Cerebellar cortex (tissue), 1 donor: ENCODE data around the gene PDGFB.

Experiments used
- DNase-seq: peaks from one replicate; pipeline ENCODE4 v3.0.0-alpha.2; 2015; ENCODE audit warnings: low spot score

Gene PDGFB

DNA sequence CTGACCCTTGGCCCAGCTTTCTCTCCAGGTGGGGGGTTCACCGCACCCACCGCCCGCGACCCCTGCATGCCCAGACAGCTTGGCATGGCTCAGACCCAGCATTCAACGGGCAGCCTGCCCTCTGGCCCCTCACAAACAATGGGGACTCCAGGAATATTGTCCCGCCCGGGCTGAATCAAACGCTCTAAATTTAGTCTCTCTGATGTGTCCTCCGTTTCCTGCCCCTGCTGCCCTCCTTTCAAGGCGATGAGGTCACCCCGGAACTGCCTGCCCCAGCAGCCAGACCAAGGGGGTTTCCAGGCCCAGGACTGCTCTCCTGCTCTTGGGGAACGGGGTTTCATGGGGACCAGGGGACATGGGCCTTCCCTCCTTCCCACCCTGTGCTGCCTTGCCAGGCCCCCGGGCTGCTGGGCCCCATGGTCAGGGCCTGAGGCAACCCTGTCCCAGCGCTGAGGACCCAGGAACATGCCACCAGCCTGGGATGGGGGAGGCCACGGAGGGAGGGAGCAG, 10.1 kb upstream of the PDGFB start:
- DNase-seq: no peak

DNA sequence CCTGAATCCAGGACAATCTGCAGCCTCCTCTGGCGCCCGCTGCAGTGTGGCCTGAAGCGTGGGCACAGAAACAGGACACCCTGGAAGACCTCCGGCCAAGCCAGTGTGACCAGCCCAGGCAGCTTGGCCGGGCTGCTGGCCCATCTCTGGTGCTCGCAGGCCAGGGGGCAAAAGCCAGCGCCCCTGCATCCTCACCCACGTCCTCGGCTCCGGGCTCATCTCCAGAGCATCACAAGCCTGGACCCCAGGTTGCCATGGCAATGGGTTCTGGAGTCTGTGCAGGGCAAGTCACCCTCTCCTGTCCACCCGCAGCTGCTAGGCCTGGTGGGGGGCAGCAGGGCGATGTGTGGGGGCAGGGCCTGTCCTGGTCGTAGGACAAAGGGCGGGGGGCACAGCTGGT, 9.3 kb upstream of the PDGFB start:
- no peak for DNase-seq

DNA sequence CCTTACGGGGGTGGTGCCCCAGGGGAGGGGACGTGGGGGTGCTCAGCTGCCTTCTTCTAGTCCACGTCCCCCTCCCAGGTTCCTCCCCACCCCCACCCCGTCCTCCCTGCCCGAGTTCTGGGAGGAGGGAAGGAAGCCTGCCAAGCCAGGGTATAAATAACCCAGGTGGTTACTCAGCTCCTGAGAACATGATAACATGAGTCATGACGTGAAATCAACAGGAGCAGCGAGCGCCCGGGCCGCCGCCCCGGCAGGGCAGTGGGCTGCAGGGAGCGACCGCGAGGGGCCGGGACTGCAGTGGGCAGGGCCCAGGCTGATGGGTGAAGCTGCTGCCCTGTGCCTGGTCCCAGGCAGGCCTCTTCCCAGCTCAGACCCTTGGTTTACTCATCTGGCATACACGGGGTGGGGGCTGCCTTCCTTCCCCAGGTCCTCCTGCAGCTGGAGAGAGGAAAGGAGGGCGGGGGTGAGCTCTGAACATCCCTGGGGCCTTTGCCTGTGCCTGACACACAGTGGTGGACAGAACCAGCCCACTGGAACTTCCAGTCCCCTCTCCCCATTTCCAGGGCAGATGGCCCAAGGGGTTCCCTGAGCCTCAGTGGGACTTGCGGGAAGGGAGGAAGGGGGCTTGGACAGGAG, 8.8 kb upstream of the PDGFB start:
- peak; percentile 83 for DNase-seq

- DNase-seq: no peak
Observed at GRCh38 chr22:39252461-39253434, 8.0 kb upstream of the PDGFB start.

GRCh38 chr22:39251762-39252460, 7.1 kb upstream of the PDGFB start:
- DNase-seq: no peak

GRCh38 chr22:39250838-39251237, 6.1 kb upstream of the PDGFB start:
- DNase-seq: no peak

DNA sequence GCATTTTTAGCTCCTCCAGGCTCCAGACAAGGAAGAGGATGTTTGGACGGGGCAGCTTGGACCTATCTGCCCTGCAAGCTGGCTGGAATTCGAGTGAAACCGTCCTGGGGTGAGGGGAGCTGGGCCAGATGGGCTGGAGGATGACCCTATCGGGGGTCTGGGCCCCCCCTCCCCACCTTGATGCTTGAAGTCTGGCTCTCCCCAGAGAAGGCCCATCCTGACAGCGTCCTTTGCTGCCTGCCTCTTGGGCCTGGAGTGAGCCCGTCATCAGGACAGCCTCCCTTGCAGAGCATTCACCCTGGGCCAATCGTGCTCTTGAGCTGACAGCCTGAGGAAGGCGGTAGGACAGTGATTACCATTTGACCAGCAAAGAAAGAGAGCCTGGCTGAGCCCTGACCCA, 5.3 kb upstream of the PDGFB start:
- peak; percentile 64 for DNase-seq

GRCh38 chr22:39249086-39249704, 4.4 kb upstream of the PDGFB start:
- no peak for DNase-seq

DNA sequence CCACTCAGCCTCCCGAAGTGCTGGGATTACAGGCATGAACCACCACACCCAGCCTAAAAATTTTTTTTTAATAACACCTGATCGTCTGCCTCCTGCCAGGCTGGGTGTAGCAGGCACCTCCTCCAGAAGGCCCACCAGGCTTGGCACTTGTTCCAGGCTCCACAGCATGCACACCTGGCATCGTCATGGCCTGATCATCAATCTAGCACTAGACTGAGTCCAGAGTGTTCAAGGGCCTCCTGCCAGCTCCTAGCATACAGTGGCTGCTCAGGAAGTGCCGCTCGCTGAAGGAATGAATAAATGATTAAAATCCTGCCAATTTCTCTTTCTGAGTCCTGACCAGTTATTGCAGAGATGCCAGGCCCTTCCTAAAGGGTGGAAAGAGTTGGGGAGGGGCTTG, 3.5 kb upstream of the PDGFB start:
- DNase-seq: no peak

GRCh38 chr22:39247361-39247760, 2.6 kb upstream of the PDGFB start:
- DNase-seq: no peak

DNA sequence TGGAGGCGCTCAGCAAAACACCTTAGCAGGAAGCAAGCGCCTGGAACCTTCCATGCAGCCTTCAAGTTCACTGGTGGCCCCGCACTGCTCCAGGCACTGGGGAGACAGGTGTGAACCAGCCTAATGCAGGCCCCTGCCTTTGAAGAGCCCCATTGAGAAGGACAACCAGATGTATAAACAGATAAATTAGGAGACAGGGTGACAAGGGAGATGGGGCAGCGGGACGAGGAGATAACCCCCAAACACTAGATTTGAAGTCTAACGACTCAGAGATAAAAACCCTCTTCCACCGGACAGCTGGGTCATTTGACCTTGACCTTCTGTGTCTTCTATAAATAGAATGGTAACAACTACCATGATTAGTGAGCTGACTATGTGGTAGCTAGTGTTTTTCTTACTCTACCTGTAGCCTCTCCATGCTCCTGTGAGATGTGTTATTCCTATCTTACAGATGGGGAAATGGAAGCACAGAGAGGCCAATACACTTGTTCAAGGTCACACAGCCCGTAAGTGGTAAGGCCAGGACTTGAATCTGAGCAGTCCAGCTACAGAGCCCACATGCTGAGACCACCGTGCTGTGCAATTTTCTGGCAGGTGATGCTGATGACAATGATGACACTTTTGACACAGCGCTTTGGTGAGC, 2.0 kb upstream of the PDGFB start:
- no peak for DNase-seq

DNA sequence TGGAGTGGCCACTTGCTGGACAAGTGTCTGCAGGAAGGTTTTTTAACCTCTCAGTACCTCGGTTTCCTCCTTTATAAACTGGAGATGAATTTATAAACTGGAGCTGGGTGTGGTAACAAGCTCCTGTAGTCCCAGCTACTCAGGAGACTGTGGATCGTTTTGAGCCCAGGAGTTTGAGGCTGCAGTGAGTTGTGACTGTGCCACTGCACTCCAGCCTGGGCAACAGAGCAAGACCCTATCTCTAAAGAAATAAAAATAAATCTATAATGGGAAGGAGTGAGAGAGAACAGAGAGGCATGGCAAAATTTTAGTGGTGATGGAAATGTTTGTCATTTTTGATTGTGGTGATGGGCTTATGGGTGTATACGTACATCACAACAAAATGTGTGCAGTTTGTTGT, 1.4 kb upstream of the PDGFB start:
- no peak for DNase-seq

DNA sequence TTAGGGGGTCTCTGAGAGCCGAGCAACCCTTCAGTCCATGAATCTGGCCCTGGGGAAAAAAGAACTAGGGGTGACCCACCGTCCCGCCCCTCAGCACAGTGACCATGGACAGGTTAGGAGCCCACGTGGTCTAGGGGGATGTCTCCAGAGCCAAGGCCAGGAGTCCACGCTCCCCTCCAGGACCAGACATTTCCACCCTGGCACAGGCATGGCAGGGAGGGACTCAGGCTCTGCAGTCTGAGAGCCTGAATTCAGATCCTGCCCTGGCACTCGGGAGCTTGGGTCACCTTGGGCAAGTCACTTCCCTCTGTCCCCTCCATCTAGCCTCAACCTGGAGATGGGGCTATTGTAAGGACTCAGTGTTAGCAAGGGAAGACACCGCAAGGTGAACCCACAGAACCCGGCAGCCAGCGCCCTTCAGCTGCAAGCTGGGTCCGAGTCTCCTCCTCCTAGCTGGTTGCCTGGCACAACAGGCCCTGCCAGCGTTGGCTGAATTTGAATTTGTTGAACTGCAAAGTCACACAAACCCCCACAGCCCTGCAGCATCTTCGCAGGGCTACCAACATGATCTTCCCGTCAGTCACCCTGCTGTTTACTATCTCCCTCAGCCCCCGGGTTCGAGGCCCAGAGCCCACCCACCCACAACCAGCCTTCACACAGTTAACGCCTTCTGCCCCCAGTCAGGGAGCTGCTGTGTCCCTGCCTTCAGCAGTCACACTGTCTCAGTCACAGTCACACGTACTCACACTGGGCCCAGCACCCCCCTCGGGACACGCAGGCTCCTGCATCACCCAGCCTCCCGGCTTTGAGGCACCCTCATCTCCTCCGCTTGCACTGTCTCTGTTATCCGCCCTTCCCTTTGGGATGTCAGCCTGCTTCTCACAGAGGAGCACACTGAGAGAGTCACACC, 603 bp upstream of the PDGFB start:
- no peak for DNase-seq

GRCh38 chr22:39244136-39244495, 666 bp downstream of the PDGFB start:
- DNase-seq: no peak

- DNase-seq: no peak
Observed at GRCh38 chr22:39243439-39244135, 1.2 kb downstream of the PDGFB start.

DNA sequence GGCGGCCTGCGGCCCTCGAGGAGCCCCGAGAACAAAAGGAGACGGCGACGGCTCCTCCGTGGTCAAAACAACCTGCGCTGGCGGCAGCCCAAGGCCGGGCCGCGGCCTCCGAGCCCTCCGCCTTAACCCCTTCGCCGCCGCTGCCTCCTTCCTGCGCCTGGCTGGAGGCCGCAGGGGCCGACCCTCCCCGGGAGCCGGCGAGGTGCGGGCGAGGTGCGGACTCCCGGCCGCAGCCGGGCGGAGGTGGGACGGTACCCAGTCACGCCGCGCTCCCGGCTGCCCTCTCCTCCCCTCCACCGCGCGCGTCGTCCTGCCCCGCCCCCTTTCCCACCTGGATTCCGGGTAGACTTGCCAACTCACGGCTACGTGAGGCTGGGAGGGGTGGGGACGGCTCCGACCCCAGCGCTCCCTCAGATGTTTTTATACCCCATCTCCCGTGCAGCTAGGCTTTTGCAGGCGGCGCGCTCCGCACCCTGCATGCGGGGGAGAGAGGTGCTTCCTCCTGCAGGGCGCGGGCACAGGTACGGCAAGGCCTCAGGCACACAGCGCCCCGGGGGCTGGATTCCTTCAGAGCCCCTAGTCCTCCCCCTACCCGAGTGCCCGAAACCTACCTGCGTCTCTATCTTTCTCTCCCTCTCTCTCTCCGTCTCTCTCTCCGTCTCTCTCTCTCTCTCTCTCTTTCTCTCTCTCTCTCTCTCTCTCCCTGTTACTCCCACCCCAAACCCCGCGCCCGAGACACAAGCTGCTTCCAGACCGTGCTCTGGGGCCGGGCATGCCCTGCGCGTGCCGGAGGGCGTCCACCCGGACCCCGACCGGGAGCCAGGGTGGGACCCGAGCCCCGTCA, 2.0 kb downstream of the PDGFB start:
- peak; percentile 75 for DNase-seq

DNA sequence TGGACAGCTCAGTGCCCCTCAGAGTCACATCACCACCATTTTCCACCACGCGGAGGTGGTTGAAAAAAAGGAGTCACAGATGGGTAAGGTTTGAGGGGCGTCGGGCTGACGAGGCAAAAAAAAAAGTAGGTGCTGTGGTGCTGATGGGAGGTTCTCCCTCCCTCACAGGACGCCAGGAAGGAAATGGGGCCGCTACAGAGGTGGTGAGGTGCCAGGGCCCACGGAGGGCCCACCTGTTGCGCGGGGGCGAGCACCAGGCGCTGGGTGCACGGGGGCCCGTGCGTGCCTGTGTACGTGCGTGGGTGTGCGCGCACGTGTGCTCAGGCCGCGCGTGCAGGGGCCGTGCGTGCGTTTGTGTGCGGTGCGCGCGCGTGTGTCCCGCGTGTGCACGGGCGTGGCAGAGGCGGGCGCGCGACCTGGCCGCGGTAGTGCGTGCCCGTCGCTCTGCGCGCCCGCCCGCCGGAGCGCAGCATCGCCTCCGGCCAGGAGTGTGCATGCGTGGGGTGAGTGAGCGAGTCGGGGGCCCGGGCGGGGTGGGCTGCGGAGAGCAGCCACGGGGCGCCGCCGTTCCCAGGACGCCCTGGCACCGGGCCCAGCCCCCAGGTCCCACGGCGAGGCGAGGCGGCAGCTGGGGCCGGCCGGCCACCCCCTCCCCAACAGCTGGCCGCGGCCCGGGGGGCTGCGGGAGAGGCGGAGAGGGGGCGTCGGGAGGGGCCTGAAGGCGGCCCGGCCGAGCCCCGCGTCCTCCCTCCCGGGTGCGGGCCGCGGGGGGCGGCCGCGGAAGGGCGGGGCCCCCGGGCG, 2.8 kb downstream of the PDGFB start:
- no peak for DNase-seq
